NCI-H2107 (cell line): ENCODE data around the gene NUSAP1.
A peak's percentile ranks its signal among the peaks of the same experiment; 100 is the strongest.
"Not testable (repeated sequence)": the region's sequence is repeated elsewhere in the genome, so short reads cannot be mapped to it uniquely, and the experiment has no call there.

Source experiments
- DNase-seq: peaks from one replicate; lab custom pipeline; 2025; lab: John Stamatoyannopoulos, UW

The NUSAP1 gene

DNA sequence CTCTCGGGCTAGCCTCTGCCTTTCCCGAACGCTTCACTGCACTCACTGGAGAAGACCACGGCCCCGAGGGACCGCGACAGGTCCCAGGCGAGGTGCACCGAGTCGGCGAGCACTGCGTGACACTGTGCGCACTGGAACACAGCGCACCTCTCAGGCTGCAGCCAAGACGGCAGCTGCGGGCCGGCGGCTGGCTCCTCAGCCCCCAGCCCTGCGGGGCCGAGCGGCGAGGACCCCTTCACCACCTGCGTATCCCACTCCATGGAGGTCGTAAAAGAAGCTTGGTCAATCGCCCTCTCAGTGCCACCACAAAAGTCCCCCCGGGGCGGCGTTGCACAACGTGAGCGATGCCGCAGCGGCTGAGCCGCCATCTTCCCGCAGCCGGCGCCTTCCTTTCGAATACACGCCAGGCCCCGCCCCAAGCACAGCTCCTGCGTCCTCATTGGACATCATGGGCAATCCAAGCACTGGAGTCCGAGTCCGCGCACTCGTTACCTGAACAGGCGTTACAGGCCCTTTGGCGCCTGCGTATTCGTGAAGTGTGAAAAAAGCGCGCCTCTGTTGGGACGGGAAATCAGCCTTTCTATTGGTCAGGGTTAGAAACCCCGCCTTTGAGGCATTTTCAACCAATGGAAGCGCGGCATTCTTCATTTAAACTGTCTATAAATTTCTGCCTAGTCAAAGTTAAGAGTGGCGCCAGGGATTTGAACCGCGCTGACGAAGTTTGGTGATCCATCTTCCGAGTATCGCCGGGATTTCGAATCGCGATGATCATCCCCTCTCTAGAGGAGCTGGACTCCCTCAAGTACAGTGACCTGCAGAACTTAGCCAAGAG is at the start of gene NUSAP1, which contains the start of gene OIP5:
NUSAP1 (plus strand) TSS at position 688 of the 832 bp plus-strand sequence; CDS start at position 765, 77 bp downstream.
OIP5 (minus strand) TSS at position 398 of the 832 bp plus-strand sequence; CDS start at position 368, 30 bp downstream.
- DNase-seq, result peak; percentile 93

- not testable (repeated sequence) for DNase-seq
Measured at GRCh38 chr15:41282980-41283652, 49.6 kb upstream of the NUSAP1 start.

DNA sequence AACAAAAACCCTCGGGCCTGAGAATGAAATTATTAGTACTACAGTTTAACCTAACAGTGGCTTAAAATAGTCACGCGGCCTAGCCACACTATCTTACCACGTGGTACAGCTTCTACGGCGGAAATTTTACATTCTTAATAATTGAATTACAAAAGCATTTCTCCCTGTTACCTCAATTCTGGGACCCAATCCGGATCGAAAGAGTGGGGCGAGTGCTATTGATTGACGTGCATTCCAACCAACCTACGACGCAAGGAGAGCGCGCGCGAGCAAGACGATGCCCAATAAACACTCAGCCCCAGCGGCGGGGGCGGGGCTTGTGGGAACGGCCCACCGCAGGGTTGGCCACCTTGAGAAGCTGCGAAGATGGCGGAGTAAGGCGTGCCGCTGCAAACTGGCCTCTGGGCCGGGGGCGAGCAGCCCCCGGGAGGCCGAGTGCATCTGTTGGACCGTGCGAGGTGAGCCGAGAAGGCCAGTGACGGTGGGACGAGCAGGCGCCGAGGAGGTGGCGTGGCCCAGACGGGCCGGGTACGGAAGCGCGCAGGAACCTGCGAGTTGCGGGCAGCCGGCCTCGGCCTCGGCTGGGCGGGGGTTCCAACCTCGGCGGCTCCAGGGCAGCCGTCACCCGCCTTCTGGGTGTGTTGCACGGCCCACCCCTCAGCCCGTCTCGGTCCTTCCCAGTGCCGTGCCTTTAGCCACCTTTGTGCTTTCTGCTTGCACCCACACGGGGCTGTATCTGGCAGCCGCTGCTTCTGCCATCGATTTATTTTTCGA is 48.8 kb upstream of the NUSAP1 start:
- DNase-seq, result peak; percentile 94

DNA sequence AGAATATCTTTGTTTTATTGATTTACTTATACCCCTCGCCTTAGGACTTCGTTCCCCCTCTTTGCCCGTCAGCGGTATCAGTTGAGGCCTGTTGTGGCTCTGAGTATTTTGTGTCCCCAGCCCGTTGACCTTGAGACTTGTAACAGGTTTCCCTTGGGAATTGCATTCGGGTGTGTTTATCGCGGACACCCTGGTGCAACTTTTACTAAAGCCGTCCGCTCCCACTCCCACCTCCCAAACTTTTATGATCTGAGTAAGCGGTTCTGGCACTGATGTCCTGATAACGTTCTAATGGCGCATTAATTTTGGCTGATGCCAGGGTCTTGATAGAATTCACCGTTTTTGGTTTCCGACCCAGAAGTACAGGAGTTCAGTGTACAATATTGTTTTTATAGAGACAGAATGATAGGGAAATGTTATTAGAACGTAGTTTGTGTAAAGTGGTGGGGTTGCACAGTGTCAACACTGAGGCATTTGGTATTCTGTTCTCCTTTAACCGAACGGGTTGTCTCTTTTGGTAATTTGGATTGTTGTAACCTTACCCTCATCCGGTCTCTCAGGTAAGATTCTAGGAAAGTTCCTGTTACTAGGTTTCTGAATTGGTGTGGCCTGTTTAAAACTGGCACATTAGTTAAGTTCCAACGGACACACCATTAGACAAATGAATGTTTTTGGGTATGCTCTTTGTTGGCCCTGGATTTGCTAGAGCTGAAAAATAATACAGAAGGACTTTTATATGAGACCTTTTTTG is 48.1 kb upstream of the NUSAP1 start:
- DNase-seq, result no peak

GRCh38 chr15:41285285-41285684 is 47.4 kb upstream of the NUSAP1 start:
- no peak for DNase-seq

- DNase-seq, result no peak
Measured at GRCh38 chr15:41286665-41287333, 45.9 kb upstream of the NUSAP1 start.

DNA sequence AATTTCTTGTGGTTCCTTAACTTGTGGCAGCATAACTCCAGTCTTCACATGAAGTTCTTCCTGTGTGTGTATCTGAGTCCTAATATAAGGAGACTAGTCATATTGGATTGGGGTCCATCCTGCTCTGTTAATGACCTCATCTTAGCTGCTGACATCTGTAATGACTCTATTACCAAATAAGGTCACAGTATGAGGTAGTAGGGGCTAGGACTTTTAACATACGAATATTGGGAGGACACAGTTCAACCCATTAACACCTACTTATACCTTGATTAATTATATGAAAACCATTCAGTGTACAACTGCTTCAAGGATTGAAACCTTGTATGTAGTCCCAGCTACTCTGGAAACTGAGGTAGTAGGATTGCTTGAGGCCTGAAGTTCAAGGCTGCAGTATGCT is 44.2 kb upstream of the NUSAP1 start:
- no peak for DNase-seq

GRCh38 chr15:41289953-41290352 is 42.7 kb upstream of the NUSAP1 start:
- DNase-seq, result no peak

DNA sequence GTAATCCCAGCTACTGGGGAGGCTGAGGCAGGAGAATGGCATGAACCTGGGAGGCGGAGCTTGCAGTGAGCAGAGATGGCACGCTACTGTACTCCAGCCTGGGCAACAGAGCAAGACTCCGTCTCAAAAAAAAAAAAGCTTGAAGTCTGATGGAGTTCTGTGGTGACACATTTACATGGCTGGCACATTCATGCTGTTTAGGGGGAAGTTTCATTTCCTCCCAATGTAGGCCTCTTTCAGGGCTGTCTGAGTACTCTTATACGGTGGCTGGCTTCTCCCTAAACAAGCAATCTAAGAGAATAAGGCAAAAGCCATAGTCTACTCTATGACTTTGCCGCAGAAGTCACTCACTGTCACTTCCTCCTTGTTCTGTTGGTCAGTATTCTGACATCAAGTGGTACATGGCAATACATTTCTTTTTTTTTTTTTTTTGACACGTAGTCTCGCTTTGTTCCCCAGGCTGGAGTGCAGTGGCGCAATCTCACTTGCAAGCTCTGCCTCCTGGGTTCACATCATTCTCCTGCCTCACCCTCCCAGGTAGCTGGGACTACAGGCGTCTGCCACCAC is 41.5 kb upstream of the NUSAP1 start:
- DNase-seq, result no peak

- DNase-seq, result no peak
Measured at GRCh38 chr15:41292521-41292920, 40.2 kb upstream of the NUSAP1 start.

DNA sequence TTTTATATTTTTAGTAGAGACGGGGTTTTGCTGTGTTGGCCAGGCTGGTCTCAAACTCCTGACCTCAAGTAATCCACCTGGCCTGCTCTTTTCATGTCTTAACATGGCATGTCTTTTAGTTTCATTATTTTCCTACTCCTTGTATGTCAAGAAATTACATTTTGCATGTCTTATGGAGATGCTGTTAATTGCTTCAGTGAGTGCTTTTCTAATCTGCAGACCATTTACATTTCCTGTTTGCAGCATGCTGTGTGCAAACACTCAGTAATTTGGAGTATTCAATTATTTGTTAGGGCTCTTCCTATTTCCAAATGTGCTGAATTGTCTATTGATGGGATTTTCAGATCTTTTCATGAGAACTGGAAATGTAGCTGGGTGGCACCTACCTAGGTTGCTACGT is 31.5 kb upstream of the NUSAP1 start:
- not testable (repeated sequence) for DNase-seq

DNA sequence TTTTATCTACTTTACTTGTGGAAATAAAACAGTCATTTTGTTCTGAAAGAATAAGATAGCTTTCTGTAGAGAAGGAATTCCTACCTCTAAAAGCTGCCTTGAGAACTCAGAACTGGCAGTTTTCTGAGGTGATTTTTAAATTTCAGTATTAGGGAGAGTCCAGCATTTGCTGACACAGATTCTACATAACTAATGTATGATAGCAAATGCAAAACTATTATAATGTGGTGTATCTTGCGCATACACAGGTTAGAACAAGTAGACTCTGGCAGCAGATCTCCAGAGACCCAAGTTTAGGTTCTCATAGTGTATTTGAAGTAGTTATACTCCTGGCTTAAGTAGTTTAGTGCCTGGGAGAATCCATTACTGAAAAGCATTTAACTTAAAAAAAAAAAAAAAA is 31.1 kb upstream of the NUSAP1 start:
- DNase-seq, result no peak

GRCh38 chr15:41304149-41304770 is 28.4 kb upstream of the NUSAP1 start:
- DNase-seq, result no peak

DNA sequence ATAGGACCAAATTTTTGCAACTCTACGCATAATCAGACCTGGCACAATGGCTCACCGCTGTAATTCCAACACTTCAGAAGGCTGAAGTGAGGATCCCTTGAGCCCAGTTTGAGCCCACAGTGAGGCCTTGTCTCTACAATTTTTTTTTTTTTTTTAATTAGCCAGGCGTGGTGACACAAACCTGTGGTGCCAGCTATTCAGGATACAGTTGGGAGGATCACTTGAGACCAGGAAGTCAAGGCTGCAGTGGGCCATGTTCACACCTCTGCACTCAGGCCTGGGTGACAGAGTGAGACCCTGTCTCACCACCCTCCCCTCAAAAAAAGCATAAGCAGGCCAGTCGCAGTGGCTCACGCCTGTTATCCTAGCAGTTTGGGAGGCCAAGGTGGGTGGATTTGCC is 25.0 kb upstream of the NUSAP1 start:
- no peak for DNase-seq

- no peak for DNase-seq
Measured at GRCh38 chr15:41309226-41309905, 23.3 kb upstream of the NUSAP1 start.

GRCh38 chr15:41320805-41321330 is 11.8 kb upstream of the NUSAP1 start:
- not testable (repeated sequence) for DNase-seq

DNA sequence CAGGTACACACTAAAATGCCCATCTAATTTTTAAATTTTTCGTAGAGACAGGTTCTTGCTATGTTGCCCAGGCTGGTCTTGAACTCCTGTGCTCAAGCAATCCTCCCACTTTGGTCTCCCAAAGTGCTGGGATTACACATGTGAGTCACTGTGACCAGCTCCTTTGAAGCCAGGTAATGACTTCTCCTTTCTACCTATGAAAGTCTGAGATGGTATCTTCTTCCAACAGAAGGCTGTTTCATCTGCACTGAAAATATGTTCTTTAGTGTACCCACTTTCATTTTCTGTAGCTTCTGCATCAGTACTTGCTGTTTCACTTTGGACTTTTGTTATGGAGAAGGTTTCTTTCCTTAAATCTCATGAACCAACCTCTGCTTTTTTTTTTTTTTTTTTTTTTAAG is 9.1 kb upstream of the NUSAP1 start:
- DNase-seq, result no peak

GRCh38 chr15:41331281-41331680 is 1.4 kb upstream of the NUSAP1 start:
- DNase-seq, result no peak

GRCh38 chr15:41331833-41332193 is 868 bp upstream of the NUSAP1 start:
- no peak for DNase-seq
